ENCODE data around the gene CDX1.

The CDX1 gene

GRCh38 chr5:150157168-150157567, 9.4 kb upstream of the CDX1 start:
- no peak overlapping the region for H3K4me3 ChIP-seq (ENCODE audit: extremely low read depth, insufficient read depth, low read length, poor library complexity, severe bottlenecking)
- H3K9me3 ChIP-seq (ENCODE audit: control insufficient read depth, low read length) = no peaks in the 10 kb centered on the region
- peaks cover 5% of the 10 kb centered on the region for H3K36me3 ChIP-seq (ENCODE audit: control insufficient read depth, insufficient read depth, low read length)
- peaks cover 68% of the 10 kb centered on the region for H3K4me1 ChIP-seq (ENCODE audit: control insufficient read depth, insufficient read depth, low read length, poor library complexity, severe bottlenecking)
- WGBS, 2 experiments (ENCODE audit: insufficient coverage in 2 of 2) = 96 to 100% methylated on average over 2 to 3 of the region's 3 CpGs
- H3K27ac ChIP-seq (ENCODE audit: low read depth, low read length, severe bottlenecking) = peak overlapping the region; percentile 30

GRCh38 chr5:150158170-150158949, 8.2 kb upstream of the CDX1 start:
- H3K4me1 ChIP-seq (ENCODE audit: control insufficient read depth, insufficient read depth, low read length, poor library complexity, severe bottlenecking) = peaks cover 62% of the 10 kb centered on the region
- H3K4me3 ChIP-seq (ENCODE audit: extremely low read depth, insufficient read depth, low read length, poor library complexity, severe bottlenecking) = no peak overlapping the region
- WGBS, 2 experiments (ENCODE audit: insufficient coverage in 2 of 2) = 84 to 91% methylated on average over 7 to 8 of the region's 12 CpGs
- no peaks in the 10 kb centered on the region for H3K9me3 ChIP-seq (ENCODE audit: control insufficient read depth, low read length)
- H3K36me3 ChIP-seq (ENCODE audit: control insufficient read depth, insufficient read depth, low read length) = no peaks in the 10 kb centered on the region
- peak overlapping the region; percentile 30 for H3K27ac ChIP-seq (ENCODE audit: low read depth, low read length, severe bottlenecking)

GRCh38 chr5:150159031-150159430, 7.5 kb upstream of the CDX1 start:
- Histone ChIP-seq H3K36me3 (ENCODE audit: control insufficient read depth, insufficient read depth, low read length) (no peaks in the 10 kb centered on the region), H3K4me1 (ENCODE audit: control insufficient read depth, insufficient read depth, low read length, poor library complexity, severe bottlenecking) (peaks cover 62% of the 10 kb centered on the region), H3K4me3 (ENCODE audit: extremely low read depth, insufficient read depth, low read length, poor library complexity, severe bottlenecking) (no peak overlapping the region), H3K9me3 (ENCODE audit: control insufficient read depth, low read length) (no peaks in the 10 kb centered on the region), H3K27ac (ENCODE audit: low read depth, low read length, severe bottlenecking) (no peak overlapping the region)
- 92 to 100% methylated on average over 2 to 5 of the region's 6 CpGs for WGBS, 2 experiments (ENCODE audit: insufficient coverage in 2 of 2)

DNA sequence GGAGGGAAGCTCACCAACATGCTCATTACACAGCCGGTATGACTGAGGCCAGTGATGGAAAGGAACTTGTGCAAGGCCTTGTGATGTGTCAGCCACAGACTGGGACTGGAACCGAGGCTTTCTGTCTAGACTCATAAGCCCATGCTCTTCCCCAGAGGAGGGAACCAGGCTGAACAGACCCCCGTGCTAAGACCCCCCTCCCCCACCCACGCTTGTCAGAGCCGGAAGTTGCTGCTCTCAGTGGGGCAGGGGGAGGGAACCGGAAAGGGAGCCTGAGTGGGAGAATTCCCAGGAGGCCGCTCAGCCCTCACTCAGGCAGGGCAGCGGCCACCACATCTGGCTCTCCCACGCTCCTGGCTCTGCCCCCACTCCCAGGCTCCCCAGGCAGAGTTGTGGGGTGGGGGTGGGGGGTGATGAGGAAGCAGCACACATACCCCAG, 6.8 kb upstream of the CDX1 start:
- Histone ChIP-seq H3K4me1 (ENCODE audit: control insufficient read depth, insufficient read depth, low read length, poor library complexity, severe bottlenecking) (peaks cover 62% of the 10 kb centered on the region), H3K9me3 (ENCODE audit: control insufficient read depth, low read length) (no peaks in the 10 kb centered on the region), H3K4me3 (ENCODE audit: extremely low read depth, insufficient read depth, low read length, poor library complexity, severe bottlenecking) (no peak overlapping the region), H3K27ac (ENCODE audit: low read depth, low read length, severe bottlenecking) (peak overlapping the region; percentile 68), H3K36me3 (ENCODE audit: control insufficient read depth, insufficient read depth, low read length) (no peaks in the 10 kb centered on the region)
- WGBS, 2 experiments (ENCODE audit: insufficient coverage in 2 of 2) = 57 to 88% methylated on average over 1 of the region's 9 CpGs

- Histone ChIP-seq H3K4me3 (ENCODE audit: extremely low read depth, insufficient read depth, low read length, poor library complexity, severe bottlenecking) (no peak overlapping the region), H3K27ac (ENCODE audit: low read depth, low read length, severe bottlenecking) (peak overlapping the region; percentile 68)
- WGBS, 2 experiments (ENCODE audit: insufficient coverage in 2 of 2) = 73 to 93% methylated on average over 3 of the region's 5 CpGs
These were observed 6.0 kb upstream of the CDX1 start for GRCh38 chr5:150160448-150161081.

GRCh38 chr5:150161242-150162141, 5.1 kb upstream of the CDX1 start:
- 21 to 28% methylated on average over 8 to 12 of the region's 14 CpGs for WGBS, 2 experiments (ENCODE audit: insufficient coverage in 2 of 2)
- H3K36me3 ChIP-seq (ENCODE audit: control insufficient read depth, insufficient read depth, low read length) = no peaks in the 10 kb centered on the region
- H3K4me1 ChIP-seq (ENCODE audit: control insufficient read depth, insufficient read depth, low read length, poor library complexity, severe bottlenecking) = peaks cover 50% of the 10 kb centered on the region
- H3K27ac ChIP-seq (ENCODE audit: low read depth, low read length, severe bottlenecking) = no peak overlapping the region
- no peaks in the 10 kb centered on the region for H3K9me3 ChIP-seq (ENCODE audit: control insufficient read depth, low read length)
- no peak overlapping the region for H3K4me3 ChIP-seq (ENCODE audit: extremely low read depth, insufficient read depth, low read length, poor library complexity, severe bottlenecking)

More at GRCh38 chr5:150160448-150161081, 6.0 kb upstream of the CDX1 start:
- H3K36me3 ChIP-seq (ENCODE audit: control insufficient read depth, insufficient read depth, low read length) = no peaks in the 10 kb centered on the region
- peaks cover 56% of the 10 kb centered on the region for H3K4me1 ChIP-seq (ENCODE audit: control insufficient read depth, insufficient read depth, low read length, poor library complexity, severe bottlenecking)
- no peaks in the 10 kb centered on the region for H3K9me3 ChIP-seq (ENCODE audit: control insufficient read depth, low read length)

- H3K4me3 ChIP-seq (ENCODE audit: extremely low read depth, insufficient read depth, low read length, poor library complexity, severe bottlenecking) = no peak overlapping the region
- H3K27ac ChIP-seq (ENCODE audit: low read depth, low read length, severe bottlenecking) = no peak overlapping the region
- 94 to 98% methylated on average over 3 of the region's 3 CpGs for WGBS, 2 experiments (ENCODE audit: insufficient coverage in 2 of 2)
- no peaks in the 10 kb centered on the region for H3K36me3 ChIP-seq (ENCODE audit: control insufficient read depth, insufficient read depth, low read length)
- H3K4me1 ChIP-seq (ENCODE audit: control insufficient read depth, insufficient read depth, low read length, poor library complexity, severe bottlenecking) = peaks cover 50% of the 10 kb centered on the region
- no peaks in the 10 kb centered on the region for H3K9me3 ChIP-seq (ENCODE audit: control insufficient read depth, low read length)
These were observed 4.5 kb upstream of the CDX1 start for GRCh38 chr5:150162142-150162513.

DNA sequence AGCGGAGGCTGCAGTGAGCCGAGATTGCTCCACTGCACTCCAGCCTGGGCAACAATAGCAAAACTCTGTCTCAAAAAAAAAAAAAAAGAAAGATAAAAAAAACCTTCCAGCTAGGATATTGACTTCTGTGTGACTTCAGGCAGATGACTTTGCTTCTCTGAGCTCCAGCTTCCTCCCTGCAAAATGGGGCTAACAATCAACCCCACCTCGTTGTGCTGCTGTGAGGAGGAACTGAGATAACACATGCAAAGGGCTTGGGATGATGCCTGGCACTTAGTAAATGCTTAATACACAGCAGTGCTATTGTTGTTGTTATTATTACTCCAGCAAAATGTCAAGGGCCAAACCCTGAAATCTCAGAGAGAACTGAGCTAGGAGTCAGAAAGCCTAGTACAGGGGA, 3.5 kb upstream of the CDX1 start:
- H3K9me3 ChIP-seq (ENCODE audit: control insufficient read depth, low read length) = no peaks in the 10 kb centered on the region
- no peaks in the 10 kb centered on the region for H3K36me3 ChIP-seq (ENCODE audit: control insufficient read depth, insufficient read depth, low read length)
- no peak overlapping the region for H3K4me3 ChIP-seq (ENCODE audit: extremely low read depth, insufficient read depth, low read length, poor library complexity, severe bottlenecking)
- peaks cover 43% of the 10 kb centered on the region for H3K4me1 ChIP-seq (ENCODE audit: control insufficient read depth, insufficient read depth, low read length, poor library complexity, severe bottlenecking)
- H3K27ac ChIP-seq (ENCODE audit: low read depth, low read length, severe bottlenecking) = no peak overlapping the region
- 80% methylated on average over 1 of the region's 3 CpGs; no CpG with 5 or more reads in 1 of the 2 experiments for WGBS, 2 experiments (ENCODE audit: insufficient coverage in 2 of 2)

GRCh38 chr5:150163547-150164059, 3.0 kb upstream of the CDX1 start:
- Histone ChIP-seq H3K36me3 (ENCODE audit: control insufficient read depth, insufficient read depth, low read length) (no peaks in the 10 kb centered on the region), H3K4me3 (ENCODE audit: extremely low read depth, insufficient read depth, low read length, poor library complexity, severe bottlenecking) (no peak overlapping the region), H3K27ac (ENCODE audit: low read depth, low read length, severe bottlenecking) (no peak overlapping the region), H3K4me1 (ENCODE audit: control insufficient read depth, insufficient read depth, low read length, poor library complexity, severe bottlenecking) (peaks cover 38% of the 10 kb centered on the region), H3K9me3 (ENCODE audit: control insufficient read depth, low read length) (no peaks in the 10 kb centered on the region)
- 59 to 65% methylated on average over 12 to 13 of the region's 13 CpGs for WGBS, 2 experiments (ENCODE audit: insufficient coverage in 2 of 2)

DNA sequence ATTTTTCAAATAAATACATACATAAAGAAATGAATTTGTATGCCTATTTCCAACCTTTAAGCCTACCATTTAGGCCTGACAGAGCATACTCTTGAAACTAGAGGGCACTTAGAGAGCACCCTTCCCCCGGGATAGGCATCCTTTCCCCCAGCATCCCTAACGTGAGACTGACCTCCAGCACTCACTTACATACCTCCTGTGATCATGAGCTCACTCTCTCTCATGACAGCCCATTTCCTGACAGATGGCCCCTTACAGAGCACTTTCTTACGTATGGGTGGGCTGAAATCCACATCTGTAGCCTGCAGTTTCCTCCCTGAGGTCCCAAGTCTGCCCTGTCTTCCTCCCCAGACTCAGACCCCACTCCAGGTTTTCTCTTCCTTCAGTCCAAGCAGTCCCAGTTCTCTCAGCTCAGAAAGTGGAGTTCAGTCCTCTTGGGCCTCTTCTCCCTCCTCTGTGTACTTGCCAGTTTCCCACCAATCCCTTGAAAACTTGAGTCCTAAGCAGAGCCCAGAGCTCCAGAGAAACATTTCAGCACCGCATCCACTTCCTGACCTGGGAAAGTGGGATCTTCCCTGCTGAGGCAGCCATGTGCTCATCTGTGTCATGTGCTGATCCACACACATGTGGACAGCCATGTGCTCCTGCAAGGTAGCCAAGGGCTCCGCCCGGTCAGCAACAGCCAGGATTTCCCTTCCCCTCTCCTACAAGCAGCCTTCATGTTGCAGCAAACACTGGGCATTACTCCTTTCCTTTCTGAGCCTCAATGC, 2.2 kb upstream of the CDX1 start:
- Histone ChIP-seq H3K4me3 (ENCODE audit: extremely low read depth, insufficient read depth, low read length, poor library complexity, severe bottlenecking) (no peak overlapping the region), H3K27ac (ENCODE audit: low read depth, low read length, severe bottlenecking) (no peak overlapping the region), H3K9me3 (ENCODE audit: control insufficient read depth, low read length) (no peaks in the 10 kb centered on the region), H3K4me1 (ENCODE audit: control insufficient read depth, insufficient read depth, low read length, poor library complexity, severe bottlenecking) (peaks cover 34% of the 10 kb centered on the region), H3K36me3 (ENCODE audit: control insufficient read depth, insufficient read depth, low read length) (no peaks in the 10 kb centered on the region)
- 78 to 87% methylated on average over 6 of the region's 6 CpGs for WGBS, 2 experiments (ENCODE audit: insufficient coverage in 2 of 2)
